Epidermal melanocyte (primary cell): Measurements from ENCODE around the gene ABTB2.

Experiments used
- DNase-seq: peaks from one replicate; pipeline ENCODE4 v3.0.0; 2011; ENCODE audit warnings: low spot score; ENCODE audit not compliant: insufficient read length

ABTB2 gene

GRCh38 chr11:34175284-34176019 is 182.4 kb downstream of the ABTB2 start:
- no peak for DNase-seq

- DNase-seq = peak; percentile 82
Measured at GRCh38 chr11:34174412-34175041, 183.3 kb downstream of the ABTB2 start.

DNA sequence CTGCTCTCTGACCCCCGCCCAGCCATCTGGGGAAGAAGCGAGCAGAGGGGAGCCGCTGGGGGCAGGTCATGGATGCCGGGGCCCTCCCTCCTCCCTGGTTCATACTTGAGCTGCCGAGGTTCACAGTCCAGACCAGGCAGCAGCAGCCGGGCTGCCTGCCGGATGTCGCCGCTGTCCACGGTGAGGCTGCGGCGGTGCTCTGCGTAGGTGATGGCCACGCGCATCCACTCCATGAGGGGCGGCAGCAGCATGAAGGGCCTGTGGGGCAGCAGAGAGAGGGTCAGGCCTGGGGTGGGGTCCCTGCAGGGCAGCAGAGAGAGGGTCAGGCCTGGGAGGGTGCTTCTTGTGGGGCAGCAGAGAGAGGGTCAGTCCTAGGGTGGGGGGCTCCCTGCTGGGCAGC is 184.8 kb downstream of the ABTB2 start:
- no peak for DNase-seq

GRCh38 chr11:34169686-34170085 is 188.1 kb downstream of the ABTB2 start:
- no peak for DNase-seq

DNA sequence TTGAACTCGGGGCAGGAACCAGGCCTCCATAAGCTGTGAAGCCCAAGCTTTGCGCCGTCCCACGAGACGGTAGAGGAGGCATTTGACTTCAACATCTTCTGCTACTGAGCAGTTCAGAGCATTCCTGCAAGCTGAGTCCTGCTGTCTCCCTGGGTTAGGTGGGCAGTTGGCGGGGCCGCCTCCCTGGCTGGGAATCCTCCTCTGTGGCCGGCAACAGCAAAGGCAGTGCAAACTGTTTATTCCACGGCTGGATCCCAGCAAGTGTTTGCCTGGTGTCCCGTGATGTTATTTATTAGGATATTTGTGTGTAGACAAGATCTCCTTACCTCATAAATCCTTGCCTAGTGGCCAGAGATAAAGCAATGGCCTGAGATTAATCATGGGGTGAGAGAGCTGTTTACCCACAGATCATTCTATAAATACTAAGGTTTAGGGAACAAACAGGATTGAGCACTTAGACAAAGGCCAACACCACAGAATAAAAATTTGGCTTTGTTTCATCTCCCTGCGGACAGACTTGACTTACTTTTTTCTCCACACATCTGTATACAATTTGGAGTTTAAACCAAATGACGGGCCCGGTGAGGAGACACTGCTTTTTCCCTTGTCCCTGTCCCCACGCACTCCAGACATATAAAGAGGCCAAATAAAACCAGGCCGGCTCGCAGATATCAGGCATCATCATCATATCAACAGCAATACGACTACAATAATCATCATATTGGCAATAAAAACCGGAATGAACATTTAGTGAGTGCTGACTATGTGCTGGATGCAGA is 189.0 kb downstream of the ABTB2 start:
- DNase-seq = no peak

- no peak for DNase-seq
Measured at GRCh38 chr11:34167961-34168360, 189.8 kb downstream of the ABTB2 start.

DNA sequence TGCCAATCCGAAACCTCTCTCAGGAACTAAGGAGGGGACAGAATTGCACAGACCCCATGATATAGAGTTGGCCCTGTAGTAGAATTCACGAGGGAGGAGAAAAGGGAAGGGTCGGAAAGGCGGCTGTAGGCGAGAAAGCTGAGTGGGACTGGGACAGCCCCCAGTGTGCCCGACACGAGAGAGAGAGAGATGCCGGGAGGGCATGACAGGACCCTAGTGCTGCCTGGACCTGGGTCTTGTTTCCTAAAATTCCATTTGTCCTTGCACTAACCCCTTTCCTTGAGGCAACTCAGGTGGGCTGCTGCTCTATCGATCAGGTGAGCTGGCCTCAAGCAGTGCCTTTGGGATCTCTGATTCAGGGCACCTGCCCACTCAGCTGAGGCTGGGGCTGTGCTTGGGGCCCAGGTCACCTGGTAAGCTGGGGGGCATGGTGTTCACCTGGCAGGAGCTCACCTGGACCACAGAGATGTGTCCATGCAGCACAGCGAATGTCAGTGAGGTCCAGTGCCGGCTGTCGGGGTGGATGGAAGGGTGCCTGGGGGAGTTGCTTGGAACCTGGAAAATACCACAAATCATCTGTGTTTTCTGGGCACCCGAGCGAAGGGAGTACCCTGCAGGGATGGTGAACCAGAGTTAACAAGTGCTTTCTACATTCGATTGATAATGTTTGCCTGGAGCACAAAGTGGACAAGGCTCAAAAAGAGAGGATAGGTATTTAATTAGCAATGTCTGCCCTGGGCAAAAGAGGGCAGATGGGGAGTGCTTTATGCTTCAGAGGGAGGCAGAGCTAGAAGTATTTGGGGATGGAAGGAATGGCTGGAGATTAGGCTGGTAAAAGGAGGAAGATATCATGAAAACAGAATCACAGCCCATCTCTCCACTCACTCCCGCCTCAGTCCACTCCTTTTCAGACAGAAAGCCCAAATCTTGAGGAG is 190.7 kb downstream of the ABTB2 start:
- DNase-seq = no peak

- DNase-seq = no peak
Measured at GRCh38 chr11:34165786-34166555, 191.8 kb downstream of the ABTB2 start.

DNA sequence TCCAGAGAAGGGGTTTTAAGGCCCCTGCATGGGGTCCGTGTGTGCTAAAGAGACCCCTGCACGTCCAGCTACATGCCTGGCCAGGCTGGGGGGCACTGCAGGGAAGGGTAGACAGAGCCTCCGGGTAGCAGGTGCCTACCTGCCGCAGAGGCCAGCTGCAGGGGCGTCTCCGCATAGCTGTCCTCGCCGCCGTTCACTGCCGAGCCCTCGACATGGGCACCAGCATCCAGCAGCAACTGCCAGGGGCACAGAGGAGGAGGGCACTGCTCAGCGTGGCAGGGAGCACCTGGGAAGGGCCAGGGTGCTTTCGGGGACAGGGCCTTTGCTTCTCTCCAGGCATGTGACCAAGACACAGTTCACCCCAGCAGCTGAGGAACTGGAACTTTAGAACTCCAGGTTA is 192.7 kb downstream of the ABTB2 start:
- no peak for DNase-seq

GRCh38 chr11:34162856-34163255 is 195.0 kb downstream of the ABTB2 start:
- DNase-seq = no peak

DNA sequence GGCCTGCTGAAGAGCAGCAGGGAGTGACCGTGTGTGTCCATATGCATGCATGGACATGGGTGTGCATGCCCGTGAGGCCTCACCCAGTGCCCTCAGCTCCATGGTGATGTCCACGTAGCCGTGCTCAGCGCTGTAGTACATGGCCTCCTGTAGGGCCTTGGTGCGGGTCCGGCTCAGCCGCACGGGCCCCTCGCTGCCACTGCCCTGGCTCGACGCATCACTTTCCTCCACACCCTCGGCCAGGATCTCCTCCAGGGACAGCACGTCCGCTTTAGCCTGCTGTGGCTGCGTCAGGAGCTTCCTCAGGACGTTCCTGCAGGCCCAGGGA is 195.4 kb downstream of the ABTB2 start:
- DNase-seq = no peak

GRCh38 chr11:34161812-34162492 is 195.9 kb downstream of the ABTB2 start:
- no peak for DNase-seq

GRCh38 chr11:34161361-34161760 is 196.4 kb downstream of the ABTB2 start:
- DNase-seq = no peak

- DNase-seq = no peak
Measured at GRCh38 chr11:34160791-34161190, 197.0 kb downstream of the ABTB2 start.

- DNase-seq = no peak
Measured at GRCh38 chr11:34160049-34160721, 197.6 kb downstream of the ABTB2 start.

DNA sequence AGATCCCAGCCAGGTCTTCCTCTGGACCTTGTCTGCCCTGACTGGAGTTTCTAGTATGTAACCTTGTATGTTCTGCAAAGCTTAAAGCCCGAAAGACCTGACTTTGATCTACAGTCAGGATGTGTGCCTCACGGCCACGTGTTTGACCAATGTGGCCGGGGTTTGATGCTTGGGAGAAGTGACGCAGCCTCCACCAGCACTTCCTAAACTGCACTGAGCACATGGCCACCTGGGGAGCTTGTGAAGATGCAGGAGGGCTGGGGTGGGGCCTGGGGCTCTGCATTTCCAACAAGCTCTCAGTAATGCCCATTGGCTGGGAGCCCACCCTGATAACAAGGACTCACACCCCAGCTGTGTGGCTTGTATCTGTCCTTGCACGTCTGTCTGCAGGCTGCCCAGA is 199.1 kb downstream of the ABTB2 start:
- no peak for DNase-seq

- DNase-seq = no peak
Measured at GRCh38 chr11:34157163-34157562, 200.6 kb downstream of the ABTB2 start.

DNA sequence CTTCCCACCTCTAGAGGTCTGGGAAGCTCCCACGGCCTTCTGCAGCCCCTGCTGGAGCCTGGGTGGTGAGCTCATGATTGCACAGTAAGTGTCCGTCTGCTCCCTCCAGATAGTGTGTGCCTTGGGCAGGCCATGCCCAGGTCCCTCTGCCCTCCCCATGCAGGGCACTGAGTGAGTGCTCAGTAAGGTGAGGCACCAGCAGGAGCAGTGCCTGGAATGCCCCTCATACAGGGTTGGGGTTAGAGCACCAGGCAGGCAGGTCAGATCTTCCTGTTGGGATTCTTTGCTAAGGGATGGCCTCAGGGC is 202.1 kb downstream of the ABTB2 start:
- DNase-seq = no peak

DNA sequence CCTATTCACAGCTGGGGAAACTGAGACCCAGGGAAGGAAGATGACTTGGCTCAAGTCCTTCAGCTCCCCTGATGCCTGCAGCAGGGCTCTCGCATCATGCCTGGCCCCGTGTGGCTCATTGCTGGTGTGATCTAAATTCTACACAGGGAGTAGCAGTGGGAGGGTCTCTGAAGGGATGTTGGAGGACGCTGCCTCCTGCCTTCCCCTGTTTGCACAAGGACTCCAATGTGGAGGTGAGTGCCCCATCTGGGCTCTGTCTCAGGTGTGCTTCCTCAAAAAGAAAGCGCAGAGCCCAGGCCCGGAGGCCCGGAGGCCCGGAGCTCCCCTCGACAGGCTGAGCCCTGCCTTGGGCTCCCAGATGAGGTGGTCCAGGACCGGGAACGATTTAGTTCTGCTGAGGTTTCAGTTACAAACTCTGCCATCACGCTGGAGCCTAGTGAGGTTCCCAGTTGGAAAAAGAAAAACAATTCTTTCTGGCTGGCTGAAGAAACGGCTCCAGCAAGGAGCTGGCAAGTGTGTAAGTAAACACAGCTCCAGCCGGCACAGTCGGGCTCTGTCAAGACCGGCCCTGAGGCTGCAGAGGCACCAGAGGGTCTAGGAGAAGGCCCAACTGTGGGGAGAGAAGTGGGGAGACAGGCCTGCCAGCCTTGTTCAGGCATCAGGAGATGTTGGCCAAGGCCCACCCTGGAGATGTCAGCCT is 202.6 kb downstream of the ABTB2 start:
- DNase-seq = no peak
